Mucosa of gallbladder (tissue), 1 donor: ENCODE results near the gene SDSL. TPM values are rescaled to one million over a fixed set of nuclear protein-coding genes. Genes with fewer than 3 reads are reported as not detected.

Experiments
- DNase-seq: peaks from one replicate; pipeline ENCODE4 v3.0.0-alpha.2; 2020; ENCODE audit warnings: low spot score
- total RNA-seq: library from RNA; stranded (reverse); gene quantifications from one replicate; pipeline ENCODE4 v1.2.1, GENCODE V29; 2021
- donor health status: DM: no; HTN: no; CAD: no.

The SDSL gene
- total RNA-seq, 1 donor from 2014 or later, result 23.2 TPM

DNA sequence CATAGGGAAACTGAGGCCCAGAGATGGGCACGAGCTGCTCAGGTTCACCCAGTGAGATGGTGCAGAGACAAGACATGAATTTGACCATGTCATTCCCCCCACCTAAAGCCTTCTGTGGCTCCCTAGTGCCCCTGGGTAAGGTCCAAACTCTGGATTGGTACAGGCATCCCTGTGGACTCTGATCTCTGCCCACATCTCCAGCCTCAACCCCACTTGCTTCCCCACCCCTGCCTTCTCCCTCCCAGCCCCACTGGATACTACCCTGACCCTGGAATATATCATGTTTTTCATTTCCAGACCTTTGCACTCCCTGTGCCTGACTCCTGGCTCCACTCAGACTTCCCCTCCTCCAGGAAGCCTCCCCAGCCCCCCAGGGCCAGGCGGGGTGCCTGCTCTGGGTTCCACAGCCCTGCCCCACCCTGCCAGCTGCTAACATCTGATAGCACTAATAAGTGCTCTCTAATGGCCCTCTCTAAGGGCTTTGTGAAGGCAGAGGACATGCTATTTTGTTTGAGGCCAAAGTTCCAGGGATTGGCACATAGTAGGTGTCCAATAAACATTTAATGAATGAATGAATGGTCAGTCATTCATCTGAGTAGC lies 1.1 kb upstream of the SDSL start:
- no peak for DNase-seq

DNA sequence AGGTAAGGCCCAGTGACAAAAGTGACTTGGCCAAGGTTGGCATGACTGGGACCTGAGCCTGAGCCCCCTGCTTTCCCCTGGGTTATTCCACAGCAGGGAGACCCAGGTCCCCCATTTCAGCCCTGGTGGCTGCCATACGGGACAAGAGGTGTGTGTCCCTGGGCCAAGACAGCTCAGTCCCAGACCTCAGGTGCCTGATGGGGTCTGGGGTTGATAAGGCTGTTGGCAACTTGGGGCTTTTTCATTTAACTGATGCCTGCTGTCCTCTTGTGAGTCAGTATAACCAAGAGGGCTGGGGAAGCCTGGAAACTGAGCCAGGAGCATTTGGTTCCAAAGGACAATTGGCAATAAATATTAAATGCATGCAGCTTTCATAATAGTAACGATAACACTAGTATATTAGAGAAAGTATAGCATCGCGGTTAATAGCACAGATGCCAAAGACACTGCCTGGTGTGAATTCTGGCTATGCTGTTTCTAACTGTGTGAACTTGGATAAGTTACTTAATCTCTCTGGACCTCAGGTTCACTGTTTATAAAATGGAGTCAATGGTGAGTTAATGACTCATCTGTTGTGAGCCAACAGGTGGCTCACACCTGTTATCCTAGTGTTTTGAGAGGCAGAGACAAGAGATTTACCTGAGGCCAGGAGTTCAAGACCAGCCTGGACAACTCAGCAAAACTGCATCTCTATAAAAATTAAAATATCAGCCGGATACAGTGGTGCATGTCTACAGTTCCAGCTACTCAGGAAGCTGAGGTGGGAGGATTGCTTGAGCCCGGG lies 898 bp downstream of the SDSL start:
- no peak for DNase-seq

DNA sequence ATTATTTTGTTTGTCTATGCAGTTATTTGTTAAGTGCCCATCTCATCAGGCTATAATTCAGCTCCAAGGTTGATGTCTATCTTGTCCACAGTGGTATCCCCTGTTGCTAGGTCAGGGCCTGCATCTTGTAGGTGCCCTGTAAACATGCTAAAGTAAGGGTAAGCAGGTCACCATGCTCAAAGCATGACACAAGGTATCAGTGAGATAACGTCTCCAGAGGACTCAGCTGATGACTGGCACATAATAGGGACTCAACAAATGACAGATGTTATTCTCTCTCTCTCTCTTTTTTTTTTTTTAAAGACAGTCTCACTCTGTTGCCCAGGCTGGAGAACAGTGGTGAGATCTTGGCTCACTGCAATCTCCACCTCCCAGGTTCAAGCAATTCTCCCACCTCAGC lies 2.3 kb downstream of the SDSL start:
- DNase-seq, result no peak

DNA sequence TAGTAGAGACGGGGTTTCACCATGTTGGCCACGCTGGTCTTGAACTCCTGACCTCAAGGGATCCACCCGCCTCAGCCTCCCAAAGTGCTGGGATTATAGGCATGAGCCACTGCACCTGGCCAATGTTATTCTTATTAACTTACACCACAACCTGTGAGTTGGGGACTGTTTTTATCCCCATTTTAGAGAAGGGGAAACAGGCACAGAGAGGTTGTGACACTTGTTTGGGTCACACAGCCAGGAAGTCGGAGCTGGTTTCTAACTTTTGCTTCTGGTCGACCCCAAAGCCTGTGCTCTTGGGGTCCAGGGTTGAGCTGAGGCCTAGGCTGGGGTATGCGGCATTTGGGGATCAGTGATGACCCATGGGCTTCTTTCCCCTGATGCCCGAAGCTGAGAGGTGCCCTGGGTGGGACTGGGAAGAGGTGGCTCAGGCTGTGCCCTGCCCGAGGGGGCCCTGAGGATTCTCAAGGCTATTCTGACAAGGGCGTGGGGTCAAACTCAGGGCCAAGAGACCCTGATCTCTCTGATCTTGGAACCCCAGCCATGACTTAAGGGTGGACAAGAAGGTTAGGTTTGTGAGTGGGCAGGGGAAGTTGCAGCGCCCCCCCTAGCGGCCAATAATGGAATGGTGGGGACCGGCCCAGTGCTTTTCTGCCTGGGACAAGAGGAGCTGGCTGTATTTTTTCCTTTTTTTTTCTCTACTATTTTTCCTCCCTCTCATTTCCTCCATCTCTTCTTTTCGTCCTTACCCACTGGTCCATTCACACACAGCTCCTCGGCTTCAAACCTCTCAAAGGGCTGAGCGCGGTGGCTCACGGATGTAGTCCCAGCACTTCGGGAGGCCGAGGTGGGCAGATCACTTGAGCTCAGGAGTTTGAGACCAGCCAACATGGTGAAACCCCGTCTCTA lies 3.0 kb downstream of the SDSL start:
- DNase-seq, result peak; percentile 49

DNA sequence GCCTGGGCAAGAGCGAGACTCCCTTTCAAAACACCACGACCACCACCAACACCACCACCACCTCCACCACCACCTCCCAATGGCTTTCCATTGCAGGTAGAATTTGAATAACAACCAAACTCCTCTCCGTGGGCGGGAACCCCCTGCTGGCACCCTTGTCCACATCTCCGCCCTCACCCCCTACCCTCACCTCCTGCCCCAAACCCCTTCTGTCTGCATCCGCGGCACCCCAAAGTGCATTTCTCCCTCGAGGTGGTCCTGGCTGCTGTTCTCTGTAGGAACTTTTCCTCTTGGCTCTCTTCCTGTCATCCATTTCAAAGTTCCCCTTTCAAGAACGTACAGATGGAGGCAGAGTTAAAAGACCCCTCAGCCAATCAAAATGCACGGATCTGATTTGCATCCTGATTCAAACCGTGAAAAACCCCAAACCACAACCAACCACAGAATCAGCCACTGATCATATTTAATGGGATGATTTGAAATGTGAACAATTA lies 3.8 kb downstream of the SDSL start:
- DNase-seq, result no peak

DNA sequence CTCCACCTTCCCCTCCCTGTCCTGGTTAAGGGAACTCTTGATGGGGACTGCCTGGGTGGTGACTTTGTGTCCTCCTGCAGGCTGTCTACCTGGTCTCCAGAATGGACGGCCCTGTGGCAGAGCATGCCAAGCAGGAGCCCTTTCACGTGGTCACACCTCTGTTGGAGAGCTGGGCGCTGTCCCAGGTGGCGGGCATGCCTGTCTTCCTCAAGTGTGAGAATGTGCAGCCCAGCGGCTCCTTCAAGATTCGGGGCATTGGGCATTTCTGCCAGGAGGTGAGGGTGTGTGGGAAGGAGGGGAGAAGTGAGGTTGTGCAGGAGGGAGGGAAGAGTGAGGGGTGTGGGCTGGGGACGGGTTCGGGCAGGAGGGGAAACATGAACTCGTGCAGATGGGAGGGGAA lies 5.7 kb downstream of the SDSL start:
- DNase-seq, result no peak

DNA sequence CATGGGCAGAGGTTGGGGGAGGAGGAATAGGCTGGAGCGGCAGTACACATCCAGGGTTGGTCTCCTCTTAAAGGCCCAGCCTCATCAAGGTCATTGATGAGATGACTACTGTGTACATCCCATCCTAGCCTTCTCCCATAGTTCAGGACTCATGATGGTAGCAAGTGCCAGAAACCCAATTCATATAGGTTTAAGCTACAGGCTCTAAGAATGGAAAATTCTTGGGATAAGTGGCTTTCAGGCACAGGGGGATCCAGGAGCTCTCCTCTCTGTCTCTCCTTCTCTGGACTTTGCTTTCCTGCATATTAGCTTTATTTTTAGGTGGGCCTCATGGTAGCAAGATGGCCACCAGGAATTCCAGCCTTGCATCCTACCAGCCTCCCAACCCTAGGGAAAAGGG lies 6.3 kb downstream of the SDSL start:
- DNase-seq, result no peak

- DNase-seq, result no peak
Measured at GRCh38 chr12:113432986-113433385, 10.8 kb downstream of the SDSL start.

DNA sequence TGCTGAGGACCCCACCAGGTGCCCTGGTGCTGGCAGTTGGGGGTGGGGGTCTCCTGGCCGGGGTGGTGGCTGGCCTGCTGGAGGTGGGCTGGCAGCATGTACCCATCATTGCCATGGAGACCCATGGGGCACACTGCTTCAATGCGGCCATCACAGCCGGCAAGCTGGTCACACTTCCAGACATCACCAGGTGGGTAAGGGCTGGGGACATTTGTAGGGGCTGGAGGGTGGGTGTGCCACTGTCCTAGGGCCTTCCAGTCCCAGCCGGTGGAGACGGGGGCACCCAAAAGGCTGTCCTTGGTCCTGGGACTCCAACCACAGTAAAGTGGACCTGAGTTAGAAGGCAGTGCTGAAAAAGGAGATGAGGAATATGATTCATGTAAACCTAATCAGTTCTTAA lies 13.2 kb downstream of the SDSL start:
- DNase-seq, result no peak

GRCh38 chr12:113436586-113436985 lies 14.4 kb downstream of the SDSL start:
- DNase-seq, result no peak

- no peak for DNase-seq
Measured at GRCh38 chr12:113436993-113437728, 15.0 kb downstream of the SDSL start.

- no peak for DNase-seq
Measured at GRCh38 chr12:113437729-113438100, 15.5 kb downstream of the SDSL start.

- DNase-seq, result no peak
Measured at GRCh38 chr12:113438523-113439300, 16.5 kb downstream of the SDSL start.

GRCh38 chr12:113439301-113439597 lies 17.1 kb downstream of the SDSL start:
- DNase-seq, result no peak

DNA sequence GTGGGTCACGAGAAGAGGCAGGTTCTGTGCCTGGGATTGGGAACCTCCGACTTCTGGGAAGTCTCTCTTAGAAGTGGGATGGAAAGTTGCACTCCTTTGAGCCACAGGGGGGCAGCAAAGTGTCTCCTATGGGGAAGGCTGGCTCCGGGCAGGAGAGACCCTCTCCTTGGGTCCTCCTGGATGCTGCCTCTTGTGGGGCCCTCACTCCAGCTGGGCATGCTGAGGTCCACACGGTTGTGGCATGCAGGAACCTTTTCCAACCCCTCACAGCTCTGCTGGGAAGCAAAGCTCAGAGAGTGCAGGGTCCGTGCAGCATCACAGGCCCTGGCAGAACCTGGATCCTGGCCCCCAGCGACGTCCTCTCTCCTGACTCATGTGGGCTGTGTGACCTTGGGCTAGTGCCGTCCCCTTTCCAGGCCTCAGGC lies 17.4 kb downstream of the SDSL start:
- DNase-seq, result no peak

- no peak for DNase-seq
Measured at GRCh38 chr12:113440336-113440735, 18.2 kb downstream of the SDSL start.

- no peak for DNase-seq
Measured at GRCh38 chr12:113440947-113441782, 19.0 kb downstream of the SDSL start.

- DNase-seq, result no peak
Measured at GRCh38 chr12:113443030-113443539, 20.9 kb downstream of the SDSL start.

GRCh38 chr12:113445544-113446171 lies 23.5 kb downstream of the SDSL start:
- no peak for DNase-seq
